K562 (cell line): ENCODE measurements around the gene EFNA5. TPM values are rescaled to one million over a fixed set of nuclear protein-coding genes. Genes with fewer than 3 reads are reported as not detected.

Experiments used
- ATAC-seq: fragments of 200-7000 bp; cut with Tn5 transposase; 3 replicates; pipeline ENCODE4 v1.9.1; 2020; ENCODE audit warnings: moderate library complexity
- BruUV-seq: library from RNA; stranded (reverse); fragments of 400-500 nt; replicated peaks from 2 replicates; lab custom pipeline; 2021; lab: Mats Ljungman, UMichigan
- CTCF ChIA-PET: fragments of 300-600 bp; formaldehyde crosslinking; extraction: SDS; loops from one replicate; lab custom pipeline; 2021; ENCODE audit warnings: low intra/inter-chr PET ratio; lab: Yijun Ruan, JAX
- POLR2A ChIA-PET: fragments of 300-600, 350-650 bp; sonication (Branson Sonifier 250); formaldehyde crosslinking; extraction: SDS; loops from one replicate; lab custom pipeline; 2021; ENCODE audit warnings: antibody characterized with exemption, inconsistent platforms; lab: Yijun Ruan, JAX
- DNase-seq, 4 experiments: peaks; one replicate each; pipeline versions ENCODE4 v3.0.0 to v3.0.0-alpha.2; 2011 to 2018; ENCODE audit warnings: low spot score in 3 of 4, mixed read lengths in 3 of 4; ENCODE audit errors: extremely low read depth in 1 of 4
- FAIRE-seq: peaks from 2 replicates; lab custom pipeline; 2011; peaks lifted over from hg19 to GRCh38; lab: Jason Lieb, UNC
- H2AFZ ChIP-seq: 2 replicates; pipeline ENCODE4 v1.6.0; 2011; ENCODE audit warnings: low read depth, low read length, control low read depth, inconsistent platforms
- H3K27ac ChIP-seq: fragments of 200-600 bp; 3 replicates; pipeline ENCODE4 v1.8.0; 2011; ENCODE audit warnings: low read depth, mild to moderate bottlenecking, control low read depth, inconsistent platforms, low read length, moderate library complexity, mixed read lengths; ENCODE audit errors: extremely low read depth
- H3K27me3 ChIP-seq, 2 experiments: fragments of 300-600 bp in 1 of 2; 2 replicates in 1 of 2; 3 replicates in 1 of 2; pipeline versions ENCODE4 v1.6.0 to v1.8.0; 2011; ENCODE audit warnings: inconsistent platforms in 2 of 2, low read length in 2 of 2, mild to moderate bottlenecking in 1 of 2, mixed read lengths in 1 of 2, moderate library complexity in 1 of 2; ENCODE audit not compliant: control insufficient read depth in 2 of 2, insufficient read depth in 2 of 2
- H3K36me3 ChIP-seq: fragments of 300-600 bp; 3 replicates; pipeline ENCODE4 v1.8.0; 2011; ENCODE audit warnings: mild to moderate bottlenecking, low read length, inconsistent platforms; ENCODE audit not compliant: control insufficient read depth, insufficient read depth
- H3K4me1 ChIP-seq, 2 experiments: fragments of 200-600 bp in 1 of 2; replicated peaks in 1 of 2; 2 replicates in 1 of 2; 3 replicates in 1 of 2; pipeline versions ENCODE4 v1.5.1 to v1.8.0; 2011; ENCODE audit warnings: inconsistent platforms in 2 of 2, low read length in 2 of 2, mild to moderate bottlenecking in 1 of 2, mixed read lengths in 1 of 2, moderate library complexity in 1 of 2; ENCODE audit not compliant: control insufficient read depth in 2 of 2, insufficient read depth in 2 of 2
- H3K4me2 ChIP-seq: 2 replicates; pipeline ENCODE4 v1.6.1; 2011; ENCODE audit warnings: low read length, control low read depth, inconsistent platforms, mixed read lengths; ENCODE audit not compliant: insufficient read depth
- H3K4me3 ChIP-seq: fragments of 200-600 bp; sonication (generic), shearing (Covaris generic); 2 replicates; pipeline ENCODE4 v1.5.1; 2016; ENCODE audit warnings: control low read depth, inconsistent platforms
- H3K79me2 ChIP-seq: fragments of 200-600 bp; 3 replicates; pipeline ENCODE4 v1.8.0; 2011; ENCODE audit warnings: low read length, inconsistent platforms; ENCODE audit not compliant: control insufficient read depth, insufficient read depth
- H3K9ac ChIP-seq, 2 experiments: 2 replicates each; pipeline versions ENCODE4 v1.6.0 to v1.6.1; 2011; ENCODE audit warnings: low read depth in 2 of 2, low read length in 2 of 2, control low read depth in 1 of 2, inconsistent platforms in 1 of 2, mild to moderate bottlenecking in 1 of 2, mixed read lengths in 1 of 2; ENCODE audit not compliant: insufficient read depth in 1 of 2
- H3K9me1 ChIP-seq: one replicate; pipeline ENCODE4 v1.6.0; 2011; ENCODE audit warnings: inconsistent platforms, mild to moderate bottlenecking, low read length, moderate library complexity; ENCODE audit not compliant: control insufficient read depth, insufficient read depth
- H3K9me3 ChIP-seq: replicated peaks from 2 replicates; pipeline ENCODE4 v1.5.1; 2011; ENCODE audit warnings: low read depth, low read length, inconsistent platforms; ENCODE audit not compliant: control insufficient read depth, insufficient read depth
- H4K20me1 ChIP-seq: replicated peaks from 2 replicates; pipeline ENCODE4 v1.6.1; 2011; ENCODE audit warnings: low read length, inconsistent platforms, mixed read lengths; ENCODE audit not compliant: control insufficient read depth, insufficient read depth
- ARNT ChIP-seq, 2 experiments: fragments of 450-650 bp; IDR thresholded peaks; 2 replicates each; pipeline ENCODE4 v1.6.1; 2016; ENCODE audit warnings: mild to moderate bottlenecking in 1 of 2
- CEBPG ChIP-seq, 3 experiments: fragments of 200-800 bp in 1 of 3; sonication (Bioruptor generic) in 1 of 3; sonication (generic) in 1 of 3; formaldehyde crosslinking in 1 of 3; IDR thresholded peaks in 2 of 3; conservative IDR thresholded peaks in 1 of 3; 2 replicates each; pipeline versions ENCODE4 v1.6.1 to v1.8.0; 2016 to 2022; ENCODE audit warnings: missing compliant biosample characterization in 2 of 3, missing genetic modification characterization in 2 of 3, mild to moderate bottlenecking in 1 of 3, missing genetic modification reagents in 1 of 3
- CTBP1 ChIP-seq: fragments of 450-650 bp; IDR thresholded peaks from 2 replicates; pipeline ENCODE4 v1.6.1; 2016; ENCODE audit warnings: borderline replicate concordance
- EZH2 ChIP-seq: IDR thresholded peaks from 2 replicates; pipeline ENCODE4 v1.6.1; 2012; ENCODE audit warnings: low read depth, mild to moderate bottlenecking, inconsistent platforms, low read length, borderline replicate concordance
- FOS ChIP-seq: IDR thresholded peaks from 3 replicates; pipeline ENCODE4 v1.6.1; 2011; ENCODE audit not compliant: insufficient read length; ENCODE audit errors: extremely low read depth
- HNRNPK ChIP-seq: fragments of 200-400 bp; formaldehyde crosslinking; IDR thresholded peaks from one replicate; pipeline ENCODE4 v1.6.1; 2018; ENCODE audit warnings: mild to moderate bottlenecking, low read depth, low read length; ENCODE audit not compliant: poor library complexity, severe bottlenecking
- ILF3 ChIP-seq: fragments of 450-650 bp; IDR thresholded peaks from 2 replicates; pipeline ENCODE4 v1.6.1; 2018; ENCODE audit warnings: antibody characterized with exemption, mild to moderate bottlenecking, moderate library complexity, borderline replicate concordance
- KLF1 ChIP-seq: fragments of 450-650 bp; IDR thresholded peaks from 2 replicates; pipeline ENCODE4 v1.6.1; 2016; ENCODE audit warnings: missing genetic modification characterization, missing compliant biosample characterization
- NFYB ChIP-seq: IDR thresholded peaks from 2 replicates; pipeline ENCODE4 v1.6.1; 2011; ENCODE audit warnings: mild to moderate bottlenecking, moderate library complexity; ENCODE audit not compliant: insufficient read length; ENCODE audit errors: extremely low read depth
- NR2C2 ChIP-seq, 2 experiments: fragments of 200-800 bp in 1 of 2; sonication (Bioruptor generic) in 1 of 2; sonication (generic) in 1 of 2; formaldehyde crosslinking in 1 of 2; IDR thresholded peaks; 2 replicates each; pipeline versions ENCODE4 v1.6.1 to v1.8.0; 2016 to 2022; ENCODE audit warnings: mild to moderate bottlenecking in 1 of 2, missing compliant biosample characterization in 1 of 2, missing genetic modification characterization in 1 of 2, missing genetic modification reagents in 1 of 2
- POLR2B ChIP-seq: fragments of 450-650 bp; IDR thresholded peaks from 2 replicates; pipeline ENCODE4 v1.6.1; 2018; ENCODE audit warnings: low read depth; ENCODE audit not compliant: partially characterized antibody
- RAD21 ChIP-seq, 2 experiments: fragments of 250-450 bp in 1 of 2; fragments of 450-650 bp in 1 of 2; sonication (Bioruptor Pico) in 1 of 2; formaldehyde crosslinking in 1 of 2; IDR thresholded peaks in 1 of 2; conservative IDR thresholded peaks in 1 of 2; 2 replicates each; pipeline versions ENCODE4 v1.4.0 to v1.8.0; 2020 to 2022; ENCODE audit warnings: mild to moderate bottlenecking in 2 of 2, moderate library complexity in 1 of 2
- U2AF2 ChIP-seq: fragments of 200-400 bp; formaldehyde crosslinking; optimal IDR thresholded peaks from 2 replicates; pipeline ENCODE3; 2017; ENCODE audit warnings: low read depth, mild to moderate bottlenecking, low read length
- ZNF77 ChIP-seq: fragments of 250-450 bp; sonication (Bioruptor Pico); IDR thresholded peaks from 2 replicates; pipeline ENCODE4 v1.5.0; 2020
- WGBS: fragments of 100-300 bp; shearing (Covaris generic); methylation state at CpG from one replicate; pipeline ENCODE4 v1.1.6; 2016; ENCODE audit warnings: low coverage, mixed read lengths; ENCODE audit not compliant: insufficient coverage; ENCODE audit errors: missing lambda C conversion rate; 5-methylcytosine and 5-hydroxymethylcytosine counted together
- in situ Hi-C: fragments of 300-500 bp; cut with MboI; formaldehyde crosslinking; loops from 4 replicates; pipeline ENCODE4 v1.15.0; 2018; ENCODE audit warnings: inconsistent platforms, mixed read lengths
- intact Hi-C: fragments of 100-400 bp; cut with micrococcal nuclease; formaldehyde crosslinking; loops from 2 replicates; pipeline ENCODE4 v1.14.2; 2022
- polyA plus RNA-seq, 8 experiments: library from polyadenylated mRNA; depleted of rRNA in 4 of 8; stranded (reverse) in 5 of 8; unstranded in 3 of 8; fragments of >200 nt; fragmentation: Nextera tagmentation in 2 of 8; fragmentation: Illumina TruSeq in 1 of 8; extraction: Ambion mirVana in 2 of 8; extraction: Trizol in 1 of 8; gene quantifications; 2 replicates each; pipeline versions ENCODE4 v1.2.1 to v1.2.3, GENCODE V29; 2011 to 2014; ENCODE audit warnings: inconsistent platforms in 1 of 8, missing spikeins in 1 of 8
- total RNA-seq, 7 experiments: library from RNA; depleted of rRNA in 6 of 7; stranded (reverse); fragments of >200 nt in 6 of 7; fragmentation: Illumina TruSeq in 2 of 7; extraction: Trizol in 2 of 7; gene quantifications; 2 replicates each; pipeline versions ENCODE4 v1.2.1 to v1.2.3, GENCODE V29; 2011 to 2021; ENCODE audit warnings: low replicate concordance in 1 of 7
- TF ChIP-seq, protein P1 (sequence below): fragments of 250-450 bp; sonication (Bioruptor Pico); IDR thresholded peaks from 2 replicates; pipeline ENCODE4 v1.5.0; 2021; ENCODE audit warnings: mild to moderate bottlenecking, borderline replicate concordance

Gene EFNA5
- total and polyA plus RNA-seq, 9 of the 15 experiments (the other 6 are each of a cell fraction or from before 2014, with no cell fraction given), result 0.20 TPM; not detected in 8

DNA sequence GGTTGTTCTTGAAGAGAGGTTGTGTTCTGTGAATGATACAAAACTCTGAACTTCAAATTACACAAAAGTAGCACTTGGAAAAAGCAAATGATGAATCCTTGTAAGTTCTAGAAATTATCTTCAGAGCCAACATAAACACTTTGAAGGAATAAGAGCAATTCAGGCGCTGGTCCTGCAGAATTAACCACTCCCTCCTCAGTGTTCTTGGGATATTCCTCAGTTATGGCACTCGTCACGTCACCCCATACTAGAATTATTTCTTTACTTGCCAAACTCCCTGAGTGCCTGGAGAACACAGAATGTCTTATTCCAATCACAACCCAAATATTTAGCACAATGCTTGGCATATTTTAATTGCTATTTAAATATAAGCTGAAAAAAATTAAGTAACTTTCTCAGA, 126.3 kb downstream of the EFNA5 start:
- FAIRE-seq, result no peak

DNA sequence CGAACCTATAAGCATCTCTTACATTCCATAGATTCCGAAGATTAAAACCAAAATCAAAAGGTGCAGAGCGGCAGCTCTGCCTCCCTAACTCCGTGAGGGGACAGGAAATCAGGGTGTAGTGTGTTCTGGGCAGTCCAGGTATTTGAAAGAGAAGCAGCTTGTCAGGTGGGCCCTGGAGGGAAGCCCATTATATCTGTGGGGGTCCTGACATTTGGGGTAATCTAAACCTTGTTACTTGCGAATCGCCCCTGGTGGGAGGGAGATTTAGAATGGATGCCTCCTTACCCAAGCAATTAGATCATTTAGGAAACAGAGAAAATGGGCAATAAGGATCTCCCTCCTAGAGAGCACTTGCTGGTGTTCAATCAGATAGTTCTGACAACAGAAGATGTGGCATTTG, 126.9 kb downstream of the EFNA5 start:
- Histone ChIP-seq H3K4me1 (no peaks in the 10 kb centered on the region), H3K79me2 (no peaks in the 10 kb centered on the region), H3K27ac (no peak overlapping the region), H3K9me3 (no peaks in the 10 kb centered on the region), H3K36me3 (no peaks in the 10 kb centered on the region), H2AFZ (no peak overlapping the region), H3K4me3 (no peak overlapping the region), H4K20me1 (no peaks in the 10 kb centered on the region), H3K27me3 (no peaks in the 10 kb centered on the region), H3K9me1 (no peaks in the 10 kb centered on the region), H3K4me2 (no peak overlapping the region), H3K9ac (no peak overlapping the region)
- no TSS peak for BruUV-seq
- ATAC-seq (no peak), FAIRE-seq (no peak), DNase-seq (no peak)
- WGBS, result 0% methylated on average over 6 of the region's 6 CpGs
- intact Hi-C loops (no loop called here), in situ Hi-C loops (no loop called here)
- CTCF ChIA-PET, result no interaction called here
- POLR2A ChIA-PET, result no interaction called here
- TF ChIP-seq FOS, result no peak
- TF ChIP-seq, protein P1, sequence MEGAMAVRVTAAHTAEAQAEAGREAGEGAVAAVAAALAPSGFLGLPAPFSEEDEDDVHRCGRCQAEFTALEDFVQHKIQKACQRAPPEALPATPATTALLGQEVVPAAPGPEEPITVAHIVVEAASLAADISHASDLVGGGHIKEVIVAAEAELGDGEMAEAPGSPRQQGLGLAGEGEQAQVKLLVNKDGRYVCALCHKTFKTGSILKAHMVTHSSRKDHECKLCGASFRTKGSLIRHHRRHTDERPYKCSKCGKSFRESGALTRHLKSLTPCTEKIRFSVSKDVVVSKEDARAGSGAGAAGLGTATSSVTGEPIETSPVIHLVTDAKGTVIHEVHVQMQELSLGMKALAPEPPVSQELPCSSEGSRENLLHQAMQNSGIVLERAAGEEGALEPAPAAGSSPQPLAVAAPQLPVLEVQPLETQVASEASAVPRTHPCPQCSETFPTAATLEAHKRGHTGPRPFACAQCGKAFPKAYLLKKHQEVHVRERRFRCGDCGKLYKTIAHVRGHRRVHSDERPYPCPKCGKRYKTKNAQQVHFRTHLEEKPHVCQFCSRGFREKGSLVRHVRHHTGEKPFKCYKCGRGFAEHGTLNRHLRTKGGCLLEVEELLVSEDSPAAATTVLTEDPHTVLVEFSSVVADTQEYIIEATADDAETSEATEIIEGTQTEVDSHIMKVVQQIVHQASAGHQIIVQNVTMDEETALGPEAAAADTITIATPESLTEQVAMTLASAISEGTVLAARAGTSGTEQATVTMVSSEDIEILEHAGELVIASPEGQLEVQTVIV, result no peak
- no peak for TF ChIP-seq CEBPG (CRISPR knock-in tag; IDR thresholded peaks at IDR 0.05)
- no peak for TF ChIP-seq CEBPG (tag; conservative IDR thresholded peaks at IDR 0.05 in 1 of 2, IDR thresholded peaks at IDR 0.05 in 1 of 2)
- no peak for TF ChIP-seq CTBP1
- TF ChIP-seq ILF3, result no peak
- no peak for TF ChIP-seq RAD21 (CRISPR knock-in tag; conservative IDR thresholded peaks at IDR 0.05 in 1 of 2, IDR thresholded peaks at IDR 0.05 in 1 of 2)
- no peak for TF ChIP-seq U2AF2
- no peak for TF ChIP-seq POLR2B
- no peak for TF ChIP-seq NR2C2 (CRISPR knock-in tag; IDR thresholded peaks at IDR 0.05)
- TF ChIP-seq NR2C2 (tag; IDR thresholded peaks at IDR 0.05), result no peak
- TF ChIP-seq ARNT (IDR thresholded peaks at IDR 0.05), result no peak
- no peak for TF ChIP-seq HNRNPK
- TF ChIP-seq KLF1 (tag), result no peak
- no peak for TF ChIP-seq EZH2
- TF ChIP-seq ZNF77 (CRISPR knock-in tag), result no peak

More for the DNA sequence above, 126.3 kb downstream of the EFNA5 start:
- ChIA-PET POLR2A (no interaction called here), CTCF (no interaction called here)
- H3K4me1 ChIP-seq, result no peaks in the 10 kb centered on the region
- H3K79me2 ChIP-seq, result no peaks in the 10 kb centered on the region
- H4K20me1 ChIP-seq, result no peaks in the 10 kb centered on the region
- WGBS, result 0% methylated on average over 3 of the region's 3 CpGs
- H3K9ac ChIP-seq, result no peak overlapping the region
- H3K27ac ChIP-seq, result no peak overlapping the region
- intact Hi-C loops, result no loop called here
- no peaks in the 10 kb centered on the region for H3K36me3 ChIP-seq
- no peaks in the 10 kb centered on the region for H3K9me3 ChIP-seq
- BruUV-seq, result no TSS peak
- no peak overlapping the region for H2AFZ ChIP-seq
- H3K9me1 ChIP-seq, result no peaks in the 10 kb centered on the region
- ATAC-seq (no peak), DNase-seq (no peak)
- H3K4me2 ChIP-seq, result no peak overlapping the region
- H3K27me3 ChIP-seq, result no peaks in the 10 kb centered on the region
- in situ Hi-C loops, result no loop called here
- H3K4me3 ChIP-seq, result no peak overlapping the region
- no peak for TF ChIP-seq NFYB
